A673 (cell line): ENCODE data around the gene WASF2. TPM values are rescaled to one million over a fixed set of nuclear protein-coding genes. Genes with fewer than 3 reads are reported as not detected.

Experiments used
- BruUV-seq: library from RNA; stranded (reverse); fragments of 400-500 nt; replicated peaks from 2 replicates; lab custom pipeline; 2021; lab: Mats Ljungman, UMichigan
- CTCF ChIA-PET: fragments of 300-600 bp; sonication (Branson Sonifier 250); formaldehyde crosslinking; loops from one replicate; lab custom pipeline; 2022; ENCODE audit warnings: antibody characterized with exemption; lab: Charles Lee
- POLR2A ChIA-PET: fragments of 300-600 bp; sonication (Branson Sonifier 250); formaldehyde crosslinking; loops from one replicate; lab custom pipeline; 2022; ENCODE audit warnings: antibody characterized with exemption; ENCODE audit not compliant: low non-redundant PET; lab: Charles Lee
- DNase-seq: peaks from one replicate; pipeline ENCODE4 v3.0.0-alpha.2; 2015; ENCODE audit warnings: low spot score
- H3K27ac ChIP-seq: fragments of 200-600 bp; sonication (generic); 2 replicates; pipeline ENCODE4 v1.5.1; 2016; ENCODE audit warnings: mixed run types, low read depth, mild to moderate bottlenecking, mixed read lengths, antibody characterized with exemption, low read length; ENCODE audit not compliant: poor library complexity, severe bottlenecking
- H3K27me3 ChIP-seq: fragments of 200-600 bp; sonication (generic); replicated peaks from 2 replicates; pipeline ENCODE4 v1.6.1; 2017; ENCODE audit warnings: mixed run types, low read depth, mild to moderate bottlenecking, mixed read lengths, antibody characterized with exemption, low read length; ENCODE audit not compliant: insufficient read depth, poor library complexity
- H3K36me3 ChIP-seq: fragments of 200-600 bp; sonication (generic); 2 replicates; pipeline ENCODE4 v1.6.1; 2016; ENCODE audit warnings: mixed run types, mild to moderate bottlenecking, mixed read lengths, antibody characterized with exemption, low read length; ENCODE audit not compliant: insufficient read depth, poor library complexity, severe bottlenecking
- H3K4me1 ChIP-seq: fragments of 200-600 bp; sonication (generic); 2 replicates; pipeline ENCODE4 v1.6.1; 2017; ENCODE audit warnings: mixed run types, mild to moderate bottlenecking, mixed read lengths, antibody characterized with exemption, low read length; ENCODE audit not compliant: insufficient read depth, poor library complexity, severe bottlenecking
- H3K4me3 ChIP-seq: fragments of 200-600 bp; sonication (generic); 2 replicates; pipeline ENCODE4 v1.5.1; 2016; ENCODE audit warnings: low read depth, mixed run types, mild to moderate bottlenecking, mixed read lengths, low read length; ENCODE audit not compliant: poor library complexity, severe bottlenecking
- H3K9me3 ChIP-seq: fragments of 200-600 bp; sonication (generic); 2 replicates; pipeline ENCODE4 v1.6.1; 2016; ENCODE audit warnings: mixed run types, low read depth, mild to moderate bottlenecking, mixed read lengths, antibody characterized with exemption, low read length; ENCODE audit not compliant: poor library complexity, severe bottlenecking
- CTCF ChIP-seq: fragments of 300-800, 200-600 bp; sonication (generic); conservative IDR thresholded peaks from 2 replicates; pipeline ENCODE4 v1.5.1; 2017; ENCODE audit warnings: low read depth, mild to moderate bottlenecking, antibody characterized with exemption, low read length, moderate library complexity, mixed read lengths
- EZH2 ChIP-seq: fragments of 200-600 bp; sonication (generic); IDR thresholded peaks from 2 replicates; pipeline ENCODE4 v1.6.1; 2017; ENCODE audit warnings: borderline replicate concordance, low read depth, mild to moderate bottlenecking, mixed read lengths, antibody characterized with exemption, low read length; ENCODE audit not compliant: poor library complexity, severe bottlenecking
- intact Hi-C: fragments of 100-400 bp; cut with micrococcal nuclease; formaldehyde crosslinking; loops from one replicate; pipeline ENCODE4 v1.10.0; 2022; ENCODE audit not compliant: unreplicated experiment
- total RNA-seq: library from RNA; stranded (reverse); gene quantifications from 2 replicates; pipeline ENCODE4 v1.2.3, GENCODE V29; 2021

WASF2 gene
- total RNA-seq, 1 experiment from 2014 or later, result 133 TPM

- intact Hi-C loops, result no loop called here
- H3K36me3 ChIP-seq, result no peaks in the 10 kb centered on the region
- BruUV-seq, result no TSS peak
- H3K27ac ChIP-seq, result no peak overlapping the region
- H3K4me1 ChIP-seq, result no peaks in the 10 kb centered on the region
- TF ChIP-seq CTCF, result no peak
- H3K4me3 ChIP-seq, result no peak overlapping the region
- POLR2A ChIA-PET, result no interaction called here
- H3K9me3 ChIP-seq, result no peaks in the 10 kb centered on the region
- no peaks in the 10 kb centered on the region for H3K27me3 ChIP-seq
- CTCF ChIA-PET, result interaction anchor here (0.5 to 0.6 kb wide), 3 partner anchors 8 to 485 kb away, joined by 3 to 9 read pairs (median 5); partner anchors contain the start of gene MAP3K6
- DNase-seq, result no peak
Measured at GRCh38 chr1:27358038-27358927, 131.7 kb downstream of the WASF2 start.

DNA sequence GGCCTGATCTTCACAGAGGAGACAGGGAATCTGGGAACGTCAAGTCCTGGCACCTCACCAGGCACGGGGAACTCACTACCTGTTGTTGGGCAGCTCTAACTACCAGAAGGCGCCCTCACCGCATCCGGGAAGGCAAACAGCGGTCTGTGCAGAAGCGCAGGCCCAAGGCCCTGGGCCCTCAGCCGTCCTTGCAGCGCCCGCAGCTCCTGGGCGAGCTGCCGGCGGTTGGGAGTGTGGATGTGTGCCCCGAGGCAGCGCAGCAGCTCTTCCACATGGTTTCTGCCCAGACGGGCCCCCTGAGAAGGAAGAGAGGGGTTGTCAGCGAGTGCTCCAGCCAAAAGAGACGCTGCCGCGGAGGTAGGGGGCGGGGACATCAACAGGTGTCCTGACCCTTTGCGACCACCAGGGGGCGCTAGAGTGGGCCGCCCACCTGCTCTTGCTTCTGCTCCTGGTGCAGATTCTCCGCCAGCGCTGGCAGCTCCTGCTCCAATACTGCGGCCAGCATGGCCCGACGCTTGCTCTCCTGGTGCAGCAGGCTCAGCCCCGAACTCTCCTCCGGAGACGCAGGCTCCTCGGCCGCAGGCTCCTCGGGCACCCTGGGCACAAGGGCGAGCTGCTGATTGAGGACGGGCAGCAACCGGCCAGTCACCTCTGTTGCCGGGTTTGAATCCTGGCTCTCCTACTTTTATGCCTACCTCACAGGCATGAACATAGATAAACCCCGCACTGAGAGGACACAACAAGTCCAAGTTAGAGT is 132.5 kb downstream of the WASF2 start:
- Histone ChIP-seq H3K4me3 (no peak overlapping the region), H3K9me3 (no peaks in the 10 kb centered on the region), H3K4me1 (no peaks in the 10 kb centered on the region), H3K27ac (peak overlapping the region; percentile 19), H3K27me3 (no peaks in the 10 kb centered on the region), H3K36me3 (no peaks in the 10 kb centered on the region)
- TF ChIP-seq CTCF (peak; percentile 96), EZH2 (no peak)
- peak; percentile 73 for DNase-seq
- intact Hi-C loops, result loop anchor here (1.0 kb wide), 1 partner anchor 249 kb away; no protein-coding TSS in a partner anchor
- POLR2A ChIA-PET, result no interaction called here
- CTCF ChIA-PET, result interaction anchor here (0.5 to 1.4 kb wide), 5 partner anchors 8 to 486 kb away, joined by 3 to 9 read pairs (median 4); partner anchors contain the start of gene MAP3K6
- BruUV-seq, result no TSS peak

DNA sequence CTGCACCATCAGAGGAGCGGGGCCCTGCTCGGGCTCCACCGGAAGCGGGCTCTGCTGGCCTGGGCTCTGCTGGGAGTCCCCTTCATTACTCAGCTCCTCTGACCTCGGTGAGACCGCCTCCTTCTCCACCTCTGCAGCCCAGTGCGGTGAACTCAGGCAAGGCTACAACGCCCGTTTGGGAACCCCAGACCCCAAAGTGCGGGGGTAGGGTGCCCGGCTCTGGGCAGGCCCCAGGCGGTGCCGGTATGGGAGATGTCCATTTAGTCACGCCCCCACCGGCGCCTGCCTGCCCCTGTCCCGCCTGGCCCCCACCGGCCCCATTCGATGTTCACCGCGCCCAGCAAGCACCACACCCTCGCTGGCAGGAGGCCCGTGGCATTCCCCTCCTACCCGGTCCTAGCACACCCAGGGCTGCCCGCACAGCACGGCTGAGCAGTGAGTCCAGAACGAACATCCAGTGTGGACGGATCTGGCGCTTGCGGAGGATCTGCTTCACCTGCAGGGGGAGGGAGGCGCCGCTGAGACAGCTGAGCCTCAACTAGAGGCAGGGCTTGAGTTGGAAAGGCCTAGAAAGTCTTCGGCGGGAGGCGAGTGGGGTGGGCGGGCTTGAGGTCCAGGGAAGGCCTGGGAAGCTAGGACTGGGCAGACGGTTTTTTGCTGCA is 133.2 kb downstream of the WASF2 start:
- no peak for TF ChIP-seq EZH2
- TF ChIP-seq CTCF, result no peak
- H3K36me3 ChIP-seq, result no peaks in the 10 kb centered on the region
- ChIA-PET CTCF (interaction anchor here (0.6 to 1.4 kb wide), 4 partner anchors 9 to 845 kb away, joined by 3 to 4 read pairs (median 3); no protein-coding TSS in a partner anchor), POLR2A (no interaction called here)
- H3K27me3 ChIP-seq, result no peaks in the 10 kb centered on the region
- no peak for DNase-seq
- no peaks in the 10 kb centered on the region for H3K9me3 ChIP-seq
- H3K27ac ChIP-seq, result no peak overlapping the region
- intact Hi-C loops, result loop anchor here (1.0 kb wide), 1 partner anchor 250 kb away; no protein-coding TSS in a partner anchor
- H3K4me1 ChIP-seq, result no peaks in the 10 kb centered on the region
- H3K4me3 ChIP-seq, result no peak overlapping the region
- no TSS peak for BruUV-seq
